HEK293 (cell line): Measurements from ENCODE around the gene DDX27.

Experiments used
- CTCF ChIA-PET: fragments of 350-600 bp; formaldehyde crosslinking; extraction: SDS; loops from one replicate; lab custom pipeline; 2021; ENCODE audit warnings: antibody characterized with exemption; lab: Yijun Ruan, JAX
- POLR2A ChIA-PET: fragments of 300-600 bp; formaldehyde crosslinking; extraction: SDS; loops from one replicate; lab custom pipeline; 2020; ENCODE audit warnings: antibody characterized with exemption, inconsistent platforms; lab: Yijun Ruan, JAX
- H3K27ac ChIP-seq: fragments of 200-500 bp; sonication (Bioruptor generic); 2 replicates; pipeline ENCODE4 v1.5.1; 2014; ENCODE audit warnings: low read depth, low read length, control low read depth, inconsistent platforms; ENCODE audit errors: extremely low read depth
- H3K36me3 ChIP-seq, 2 experiments: fragments of 200-500 bp in 1 of 2; sonication (Bioruptor generic) in 1 of 2; 1 replicate in 1 of 2; 2 replicates in 1 of 2; pipeline ENCODE4 v1.5.1; 2014 to 2017; ENCODE audit warnings: inconsistent platforms in 2 of 2, low read length in 2 of 2; ENCODE audit not compliant: control insufficient read depth in 2 of 2, insufficient read depth in 1 of 2
- H3K4me1 ChIP-seq: fragments of 200-500 bp; sonication (Bioruptor generic); 2 replicates; pipeline ENCODE4 v1.5.1; 2014; ENCODE audit warnings: mild to moderate bottlenecking, low read length, inconsistent platforms; ENCODE audit not compliant: control insufficient read depth, insufficient read depth
- H3K4me3 ChIP-seq: 2 replicates; pipeline ENCODE4 v1.5.1; 2011; ENCODE audit warnings: low read depth, mild to moderate bottlenecking, control low read depth, low read length, moderate library complexity
- H3K9me3 ChIP-seq: fragments of 200-500 bp; sonication (Bioruptor generic); 2 replicates; pipeline ENCODE4 v1.5.1; 2014; ENCODE audit warnings: low read depth, low read length, inconsistent platforms; ENCODE audit not compliant: control insufficient read depth, insufficient read depth
- ELK4 ChIP-seq: IDR thresholded peaks from 2 replicates; pipeline ENCODE4 v1.6.1; 2011; ENCODE audit warnings: mild to moderate bottlenecking, low read depth, low read length, borderline replicate concordance
- SP7 ChIP-seq: fragments of 450-650 bp; formaldehyde crosslinking; IDR thresholded peaks from 2 replicates; pipeline ENCODE4 v1.5.1; 2016; ENCODE audit warnings: missing biosample characterization, missing genetic modification characterization
- WT1 ChIP-seq: fragments of 450-650 bp; formaldehyde crosslinking; IDR thresholded peaks from 2 replicates; pipeline ENCODE4 v1.5.1; 2016; ENCODE audit warnings: missing biosample characterization, missing genetic modification characterization
- ZBTB8A ChIP-seq: fragments of 450-650 bp; formaldehyde crosslinking; IDR thresholded peaks from 2 replicates; pipeline ENCODE4 v1.5.1; 2016; ENCODE audit warnings: missing biosample characterization, missing genetic modification characterization
- ZNF10 ChIP-seq: fragments of 450-650 bp; formaldehyde crosslinking; IDR thresholded peaks from 2 replicates; pipeline ENCODE4 v1.5.1; 2017; ENCODE audit warnings: missing biosample characterization, missing genetic modification characterization
- ZNF138 ChIP-seq: fragments of 450-650 bp; formaldehyde crosslinking; IDR thresholded peaks from 2 replicates; pipeline ENCODE4 v1.5.1; 2016; ENCODE audit warnings: missing biosample characterization, missing genetic modification characterization, borderline replicate concordance
- ZNF140 ChIP-seq: fragments of 450-650 bp; formaldehyde crosslinking; IDR thresholded peaks from 2 replicates; pipeline ENCODE4 v1.5.1; 2016; ENCODE audit warnings: missing biosample characterization, missing genetic modification characterization
- ZNF169 ChIP-seq: fragments of 450-650 bp; formaldehyde crosslinking; IDR thresholded peaks from 2 replicates; pipeline ENCODE4 v1.5.1; 2016; ENCODE audit warnings: missing biosample characterization, missing genetic modification characterization
- ZNF211 ChIP-seq: fragments of 450-650 bp; formaldehyde crosslinking; IDR thresholded peaks from 2 replicates; pipeline ENCODE4 v1.5.1; 2016; ENCODE audit warnings: low read depth, missing biosample characterization, missing genetic modification characterization
- ZNF223 ChIP-seq: fragments of 450-650 bp; formaldehyde crosslinking; IDR thresholded peaks from 2 replicates; pipeline ENCODE4 v1.5.1; 2016; ENCODE audit warnings: missing biosample characterization, missing genetic modification characterization
- ZNF239 ChIP-seq: fragments of 450-650 bp; formaldehyde crosslinking; IDR thresholded peaks from 2 replicates; pipeline ENCODE4 v1.5.1; 2016; ENCODE audit warnings: missing biosample characterization, missing genetic modification characterization
- ZNF404 ChIP-seq: fragments of 450-650 bp; formaldehyde crosslinking; IDR thresholded peaks from 2 replicates; pipeline ENCODE4 v1.5.1; 2017; ENCODE audit warnings: missing biosample characterization, missing genetic modification characterization
- ZNF555 ChIP-seq: fragments of 450-650 bp; formaldehyde crosslinking; conservative IDR thresholded peaks from 2 replicates; pipeline ENCODE4 v1.5.1; 2017; ENCODE audit warnings: missing biosample characterization, mild to moderate bottlenecking, missing genetic modification characterization, inconsistent platforms
- ZNF558 ChIP-seq: fragments of 450-650 bp; formaldehyde crosslinking; IDR thresholded peaks from 2 replicates; pipeline ENCODE4 v1.5.1; 2016; ENCODE audit warnings: missing biosample characterization, missing genetic modification characterization
- ZNF585B ChIP-seq: fragments of 450-650 bp; formaldehyde crosslinking; IDR thresholded peaks from 2 replicates; pipeline ENCODE4 v1.5.1; 2016; ENCODE audit warnings: missing biosample characterization, missing genetic modification characterization
- ZNF623 ChIP-seq: fragments of 450-650 bp; formaldehyde crosslinking; IDR thresholded peaks from 2 replicates; pipeline ENCODE4 v1.5.1; 2016; ENCODE audit warnings: missing biosample characterization, missing genetic modification characterization
- ZNF624 ChIP-seq: fragments of 450-650 bp; formaldehyde crosslinking; IDR thresholded peaks from 2 replicates; pipeline ENCODE4 v1.5.1; 2017; ENCODE audit warnings: missing biosample characterization, missing genetic modification characterization
- ZNF670 ChIP-seq: fragments of 450-650 bp; formaldehyde crosslinking; IDR thresholded peaks from 2 replicates; pipeline ENCODE4 v1.5.1; 2016; ENCODE audit warnings: missing biosample characterization, missing genetic modification characterization, low read depth
- ZNF677 ChIP-seq: fragments of 450-650 bp; IDR thresholded peaks from 2 replicates; pipeline ENCODE4 v1.5.0; 2018; ENCODE audit warnings: missing biosample characterization, mild to moderate bottlenecking, missing genetic modification characterization, moderate library complexity
- ZNF776 ChIP-seq: fragments of 450-650 bp; formaldehyde crosslinking; IDR thresholded peaks from 2 replicates; pipeline ENCODE4 v1.5.0; 2017; ENCODE audit warnings: missing biosample characterization, missing genetic modification characterization, borderline replicate concordance
- ZNF777 ChIP-seq: fragments of 450-650 bp; formaldehyde crosslinking; IDR thresholded peaks from 2 replicates; pipeline ENCODE4 v1.5.1; 2017; ENCODE audit warnings: missing biosample characterization, missing genetic modification characterization, borderline replicate concordance
- ZNF791 ChIP-seq: fragments of 450-650 bp; formaldehyde crosslinking; IDR thresholded peaks from 2 replicates; pipeline ENCODE4 v1.5.1; 2016; ENCODE audit warnings: missing biosample characterization, missing genetic modification characterization
- ZNF837 ChIP-seq: fragments of 450-650 bp; formaldehyde crosslinking; IDR thresholded peaks from 2 replicates; pipeline ENCODE4 v1.5.1; 2016; ENCODE audit warnings: missing biosample characterization, missing genetic modification characterization
- ZXDB ChIP-seq: fragments of 450-650 bp; formaldehyde crosslinking; IDR thresholded peaks from 2 replicates; pipeline ENCODE4 v1.5.1; 2016; ENCODE audit warnings: missing biosample characterization, missing genetic modification characterization
- TF ChIP-seq, protein P1 (sequence below): fragments of 450-650 bp; formaldehyde crosslinking; IDR thresholded peaks from 2 replicates; pipeline ENCODE4 v1.5.1; 2016; ENCODE audit warnings: missing biosample characterization, missing genetic modification characterization
- TF ChIP-seq, protein P2 (sequence below): fragments of 450-650 bp; IDR thresholded peaks from 2 replicates; pipeline ENCODE4 v1.5.1; 2018; ENCODE audit warnings: missing biosample characterization, missing genetic modification characterization
- TF ChIP-seq, protein P3 (sequence below): fragments of 450-650 bp; formaldehyde crosslinking; IDR thresholded peaks from 2 replicates; pipeline ENCODE4 v1.5.1; 2016; ENCODE audit warnings: missing biosample characterization, missing genetic modification characterization, borderline replicate concordance
- TF ChIP-seq, protein P4 (sequence below): fragments of 450-650 bp; formaldehyde crosslinking; IDR thresholded peaks from 2 replicates; pipeline ENCODE4 v1.5.0; 2017; ENCODE audit warnings: missing biosample characterization, missing genetic modification characterization, borderline replicate concordance

DDX27 gene

GRCh38 chr20:49219091-49219923, at the start of gene DDX27:
Gene DDX27, plus strand, starts transcription at chr20:49219416. Its CDS starts 33 bp downstream, at chr20:49219449.
- CTCF ChIA-PET: interaction anchor here (0.5 to 4.4 kb wide), 4 partner anchors 81 to 223 kb away, joined by 3 to 101 read pairs (median 3); no protein-coding TSS in a partner anchor
- Histone ChIP-seq H3K4me1 (no peaks in the 10 kb centered on the region), H3K36me3 (peaks cover 20 to 28% of the 10 kb centered on the region in 2 experiments; a peak in 2 of 3 replicates), H3K27ac (peak within 1 kb of the TSS; percentile 37; the same call in 1 of the 2 replicates), H3K9me3 (no peaks in the 10 kb centered on the region), H3K4me3 (peak within 1 kb of the TSS; percentile 71)
- POLR2A ChIA-PET: interaction anchor here (0.6 to 1.0 kb wide), 9 partner anchors 18 to 1524 kb away, joined by 3 to 9 read pairs (median 5); no protein-coding TSS in a partner anchor
- TF ChIP-seq, protein P1, sequence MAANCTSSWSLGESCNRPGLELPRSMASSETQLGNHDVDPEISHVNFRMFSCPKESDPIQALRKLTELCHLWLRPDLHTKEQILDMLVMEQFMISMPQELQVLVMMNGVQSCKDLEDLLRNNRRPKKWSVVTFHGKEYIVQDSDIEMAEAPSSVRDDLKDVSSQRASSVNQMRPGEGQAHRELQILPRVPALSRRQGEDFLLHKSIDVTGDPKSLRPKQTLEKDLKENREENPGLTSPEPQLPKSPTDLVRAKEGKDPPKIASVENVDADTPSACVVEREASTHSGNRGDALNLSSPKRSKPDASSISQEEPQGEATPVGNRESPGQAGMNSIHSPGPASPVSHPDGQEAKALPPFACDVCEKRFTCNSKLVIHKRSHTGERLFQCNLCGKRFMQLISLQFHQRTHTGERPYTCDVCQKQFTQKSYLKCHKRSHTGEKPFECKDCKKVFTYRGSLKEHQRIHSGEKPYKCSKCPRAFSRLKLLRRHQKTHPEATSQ (tag by site-specific recombination): peak; percentile 37; the same call in 1 of the 2 replicates
- TF ChIP-seq, protein P2, sequence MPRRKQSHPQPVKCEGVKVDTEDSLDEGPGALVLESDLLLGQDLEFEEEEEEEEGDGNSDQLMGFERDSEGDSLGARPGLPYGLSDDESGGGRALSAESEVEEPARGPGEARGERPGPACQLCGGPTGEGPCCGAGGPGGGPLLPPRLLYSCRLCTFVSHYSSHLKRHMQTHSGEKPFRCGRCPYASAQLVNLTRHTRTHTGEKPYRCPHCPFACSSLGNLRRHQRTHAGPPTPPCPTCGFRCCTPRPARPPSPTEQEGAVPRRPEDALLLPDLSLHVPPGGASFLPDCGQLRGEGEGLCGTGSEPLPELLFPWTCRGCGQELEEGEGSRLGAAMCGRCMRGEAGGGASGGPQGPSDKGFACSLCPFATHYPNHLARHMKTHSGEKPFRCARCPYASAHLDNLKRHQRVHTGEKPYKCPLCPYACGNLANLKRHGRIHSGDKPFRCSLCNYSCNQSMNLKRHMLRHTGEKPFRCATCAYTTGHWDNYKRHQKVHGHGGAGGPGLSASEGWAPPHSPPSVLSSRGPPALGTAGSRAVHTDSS (tag by site-specific recombination): peak; percentile 52
- TF ChIP-seq ZNF585B (tag by site-specific recombination) (no peak), ZNF677 (no peak), ZXDB (tag by site-specific recombination) (peak; percentile 100), WT1 (no peak), ZNF138 (no peak), ZNF670 (tag by site-specific recombination) (no peak), ZNF555 (tag by site-specific recombination) (no peak), ELK4 (no peak), ZNF169 (tag by site-specific recombination) (no peak), ZNF10 (tag by site-specific recombination) (no peak), ZNF624 (tag by site-specific recombination) (no peak), SP7 (tag by site-specific recombination) (peak; percentile 58), ZNF239 (tag by site-specific recombination) (no peak), ZNF776 (tag by site-specific recombination) (no peak), ZNF404 (tag by site-specific recombination) (no peak), ZBTB8A (tag by site-specific recombination) (no peak), ZNF623 (tag by site-specific recombination) (no peak), ZNF837 (tag by site-specific recombination) (no peak), ZNF223 (tag by site-specific recombination) (no peak), ZNF558 (tag by site-specific recombination) (no peak), ZNF211 (no peak), ZNF791 (tag by site-specific recombination) (no peak), ZNF140 (no peak), ZNF777 (tag by site-specific recombination) (no peak)
- TF ChIP-seq, protein P3, sequence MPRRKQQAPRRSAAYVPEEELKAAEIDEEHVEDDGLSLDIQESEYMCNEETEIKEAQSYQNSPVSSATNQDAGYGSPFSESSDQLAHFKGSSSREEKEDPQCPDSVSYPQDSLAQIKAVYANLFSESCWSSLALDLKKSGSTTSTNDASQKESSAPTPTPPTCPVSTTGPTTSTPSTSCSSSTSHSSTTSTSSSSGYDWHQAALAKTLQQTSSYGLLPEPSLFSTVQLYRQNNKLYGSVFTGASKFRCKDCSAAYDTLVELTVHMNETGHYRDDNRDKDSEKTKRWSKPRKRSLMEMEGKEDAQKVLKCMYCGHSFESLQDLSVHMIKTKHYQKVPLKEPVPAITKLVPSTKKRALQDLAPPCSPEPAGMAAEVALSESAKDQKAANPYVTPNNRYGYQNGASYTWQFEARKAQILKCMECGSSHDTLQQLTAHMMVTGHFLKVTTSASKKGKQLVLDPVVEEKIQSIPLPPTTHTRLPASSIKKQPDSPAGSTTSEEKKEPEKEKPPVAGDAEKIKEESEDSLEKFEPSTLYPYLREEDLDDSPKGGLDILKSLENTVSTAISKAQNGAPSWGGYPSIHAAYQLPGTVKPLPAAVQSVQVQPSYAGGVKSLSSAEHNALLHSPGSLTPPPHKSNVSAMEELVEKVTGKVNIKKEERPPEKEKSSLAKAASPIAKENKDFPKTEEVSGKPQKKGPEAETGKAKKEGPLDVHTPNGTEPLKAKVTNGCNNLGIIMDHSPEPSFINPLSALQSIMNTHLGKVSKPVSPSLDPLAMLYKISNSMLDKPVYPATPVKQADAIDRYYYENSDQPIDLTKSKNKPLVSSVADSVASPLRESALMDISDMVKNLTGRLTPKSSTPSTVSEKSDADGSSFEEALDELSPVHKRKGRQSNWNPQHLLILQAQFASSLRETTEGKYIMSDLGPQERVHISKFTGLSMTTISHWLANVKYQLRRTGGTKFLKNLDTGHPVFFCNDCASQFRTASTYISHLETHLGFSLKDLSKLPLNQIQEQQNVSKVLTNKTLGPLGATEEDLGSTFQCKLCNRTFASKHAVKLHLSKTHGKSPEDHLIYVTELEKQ (tag by site-specific recombination): no peak
- TF ChIP-seq, protein P4, sequence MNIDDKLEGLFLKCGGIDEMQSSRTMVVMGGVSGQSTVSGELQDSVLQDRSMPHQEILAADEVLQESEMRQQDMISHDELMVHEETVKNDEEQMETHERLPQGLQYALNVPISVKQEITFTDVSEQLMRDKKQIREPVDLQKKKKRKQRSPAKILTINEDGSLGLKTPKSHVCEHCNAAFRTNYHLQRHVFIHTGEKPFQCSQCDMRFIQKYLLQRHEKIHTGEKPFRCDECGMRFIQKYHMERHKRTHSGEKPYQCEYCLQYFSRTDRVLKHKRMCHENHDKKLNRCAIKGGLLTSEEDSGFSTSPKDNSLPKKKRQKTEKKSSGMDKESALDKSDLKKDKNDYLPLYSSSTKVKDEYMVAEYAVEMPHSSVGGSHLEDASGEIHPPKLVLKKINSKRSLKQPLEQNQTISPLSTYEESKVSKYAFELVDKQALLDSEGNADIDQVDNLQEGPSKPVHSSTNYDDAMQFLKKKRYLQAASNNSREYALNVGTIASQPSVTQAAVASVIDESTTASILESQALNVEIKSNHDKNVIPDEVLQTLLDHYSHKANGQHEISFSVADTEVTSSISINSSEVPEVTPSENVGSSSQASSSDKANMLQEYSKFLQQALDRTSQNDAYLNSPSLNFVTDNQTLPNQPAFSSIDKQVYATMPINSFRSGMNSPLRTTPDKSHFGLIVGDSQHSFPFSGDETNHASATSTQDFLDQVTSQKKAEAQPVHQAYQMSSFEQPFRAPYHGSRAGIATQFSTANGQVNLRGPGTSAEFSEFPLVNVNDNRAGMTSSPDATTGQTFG: no peak
